GM21529 (cell line): ENCODE data around the gene NXN.
A peak's percentile ranks its signal among the peaks of the same experiment; 100 is the strongest.

ENCODE experiments used
- ATAC-seq: cut with Tn5 transposase; IDR thresholded peaks from one replicate; pipeline ENCODE4 v1.9.1; 2021; ENCODE audit not compliant: unreplicated experiment

NXN gene

GRCh38 chr17:979539-980405 is at the start of gene NXN:
TSS of gene NXN (minus strand) at chr17:979776.
- ATAC-seq: peak; percentile 68

- ATAC-seq: no peak
Observed at GRCh38 chr17:1027044-1027443, 47.5 kb upstream of the NXN start.

GRCh38 chr17:1026599-1026975 is 47.0 kb upstream of the NXN start:
- no peak for ATAC-seq

GRCh38 chr17:1025733-1026598 is 46.4 kb upstream of the NXN start:
- no peak for ATAC-seq

- ATAC-seq: no peak
Observed at GRCh38 chr17:1024076-1024475, 44.5 kb upstream of the NXN start.

GRCh38 chr17:1022278-1023024 is 42.9 kb upstream of the NXN start:
- ATAC-seq: no peak

- ATAC-seq: no peak
Observed at GRCh38 chr17:1021147-1021546, 41.6 kb upstream of the NXN start.

GRCh38 chr17:1019451-1019850 is 39.9 kb upstream of the NXN start:
- ATAC-seq: no peak

- ATAC-seq: no peak
Observed at GRCh38 chr17:1018547-1018946, 39.0 kb upstream of the NXN start.

- ATAC-seq: no peak
Observed at GRCh38 chr17:1013729-1014090, 34.1 kb upstream of the NXN start.

GRCh38 chr17:1012823-1013728 is 33.5 kb upstream of the NXN start:
- ATAC-seq: no peak

- ATAC-seq: no peak
Observed at GRCh38 chr17:1011760-1012735, 32.5 kb upstream of the NXN start.

- ATAC-seq: no peak
Observed at GRCh38 chr17:1011138-1011537, 31.6 kb upstream of the NXN start.

- ATAC-seq: no peak
Observed at GRCh38 chr17:1010586-1010985, 31.0 kb upstream of the NXN start.

- ATAC-seq: no peak
Observed at GRCh38 chr17:1010086-1010450, 30.5 kb upstream of the NXN start.

GRCh38 chr17:1009229-1010085 is 29.9 kb upstream of the NXN start:
- no peak for ATAC-seq

- no peak for ATAC-seq
Observed at GRCh38 chr17:1008008-1008761, 28.6 kb upstream of the NXN start.
